SK-N-SH (cell line): ENCODE results near the gene SCN7A. TPM values are rescaled to one million over a fixed set of nuclear protein-coding genes. Genes with fewer than 3 reads are reported as not detected.

ENCODE experiments used
- CHD2 ChIP-seq: fragments of 150-350 bp; IDR thresholded peaks from 2 replicates; pipeline ENCODE4 v1.6.1; 2018; ENCODE audit warnings: low read length; ENCODE audit not compliant: partially characterized antibody
- CTCF ChIP-seq: fragments of 200-600 bp; sonication (generic); IDR thresholded peaks from 2 replicates; pipeline ENCODE4 v1.6.1; 2017; ENCODE audit warnings: antibody characterized with exemption, mild to moderate bottlenecking, moderate library complexity
- EP300 ChIP-seq, 2 experiments: IDR thresholded peaks; 2 replicates each; pipeline versions ENCODE4 v1.4.0 to v1.6.1; 2012; ENCODE audit warnings: borderline replicate concordance in 1 of 2, low read depth in 1 of 2, low read length in 1 of 2
- EZH2phosphoT487 ChIP-seq: fragments of 200-600 bp; sonication (generic); IDR thresholded peaks from 2 replicates; pipeline ENCODE4 v1.6.1; 2017; ENCODE audit warnings: low read depth, mixed run types, mild to moderate bottlenecking, antibody characterized with exemption, moderate library complexity, borderline replicate concordance
- FOSL2 ChIP-seq: IDR thresholded peaks from 2 replicates; pipeline ENCODE4 v1.4.0; 2012; ENCODE audit warnings: low read depth, mild to moderate bottlenecking, moderate library complexity, borderline replicate concordance
- FOXM1 ChIP-seq: IDR thresholded peaks from 2 replicates; pipeline ENCODE4 v1.4.0; 2012; ENCODE audit warnings: low read depth, mild to moderate bottlenecking
- GATA2 ChIP-seq: sonication (generic); formaldehyde crosslinking; IDR thresholded peaks from 2 replicates; pipeline ENCODE4 v1.5.0; 2020; ENCODE audit warnings: mild to moderate bottlenecking, missing genetic modification reagents
- JUND ChIP-seq: IDR thresholded peaks from 2 replicates; pipeline ENCODE4 v1.4.0; 2012
- MAX ChIP-seq: IDR thresholded peaks from 2 replicates; pipeline ENCODE4 v1.4.0; 2012; ENCODE audit warnings: low read depth
- MXI1 ChIP-seq: IDR thresholded peaks from 2 replicates; pipeline ENCODE4 v1.6.1; 2012; ENCODE audit warnings: mild to moderate bottlenecking, low read depth, low read length, improper control_type of control experiment
- NFIC ChIP-seq: IDR thresholded peaks from 2 replicates; pipeline ENCODE4 v1.4.0; 2012; ENCODE audit warnings: borderline replicate concordance
- PBX3 ChIP-seq: IDR thresholded peaks from 2 replicates; pipeline ENCODE4; 2012
- RAD21 ChIP-seq: IDR thresholded peaks from 2 replicates; pipeline ENCODE4 v1.6.1; 2012; ENCODE audit warnings: mild to moderate bottlenecking, low read length
- REST ChIP-seq: IDR thresholded peaks from 2 replicates; pipeline ENCODE4 v1.6.1; 2012; ENCODE audit warnings: mild to moderate bottlenecking, low read depth, low read length, moderate library complexity
- RFX5 ChIP-seq: IDR thresholded peaks from 2 replicates; pipeline ENCODE4 v1.6.1; 2012; ENCODE audit warnings: mild to moderate bottlenecking, improper control_type of control experiment, low read length
- RXRA ChIP-seq: IDR thresholded peaks from 2 replicates; pipeline ENCODE4 v1.4.0; 2012; ENCODE audit warnings: low read depth, mild to moderate bottlenecking, borderline replicate concordance
- SIN3A ChIP-seq: IDR thresholded peaks from 2 replicates; pipeline ENCODE4 v1.6.1; 2012; ENCODE audit warnings: low read depth, mild to moderate bottlenecking, low read length, moderate library complexity, borderline replicate concordance
- SMC3 ChIP-seq: IDR thresholded peaks from 2 replicates; pipeline ENCODE4 v1.6.1; 2012; ENCODE audit warnings: low read depth, low read length, improper control_type of control experiment
- TAF1 ChIP-seq: IDR thresholded peaks from 2 replicates; pipeline ENCODE4 v1.6.1; 2012; ENCODE audit warnings: low read depth, mild to moderate bottlenecking, low read length, moderate library complexity, borderline replicate concordance
- TCF12 ChIP-seq: IDR thresholded peaks from 2 replicates; pipeline ENCODE4 v1.4.0; 2012
- TEAD4 ChIP-seq: IDR thresholded peaks from 2 replicates; pipeline ENCODE4 v1.4.0; 2012; ENCODE audit warnings: mild to moderate bottlenecking, borderline replicate concordance; ENCODE audit not compliant: insufficient read depth
- USF1 ChIP-seq: IDR thresholded peaks from 2 replicates; pipeline ENCODE4 v1.4.0; 2012; ENCODE audit warnings: low read depth, borderline replicate concordance
- YY1 ChIP-seq: IDR thresholded peaks from 2 replicates; pipeline ENCODE4 v1.4.0; 2012; ENCODE audit warnings: low read depth, mild to moderate bottlenecking
- polyA plus RNA-seq, 3 experiments: library from polyadenylated mRNA; depleted of rRNA; stranded (reverse); fragments of >200 nt; gene quantifications; 2 replicates each; pipeline ENCODE4 v1.2.3, GENCODE V29; 2012

Gene SCN7A
- polyA plus RNA-seq, 1 of the 3 experiments (the other 2 are of a cell fraction) = 0.02 TPM

- TF ChIP-seq REST = no peak
- peak; percentile 16; the same call in 1 of the 2 replicates for TF ChIP-seq FOSL2
- TF ChIP-seq MAX = peak; percentile 13; the same call in 1 of the 2 replicates
- peak; percentile 20; the same call in 1 of the 2 replicates for TF ChIP-seq TEAD4
- TF ChIP-seq CTCF = no peak
- no peak; the same call in 1 of the 2 replicates for TF ChIP-seq TCF12
- peak; percentile 59; the same call in 1 of the 2 replicates for TF ChIP-seq YY1
- no peak for TF ChIP-seq MXI1
- TF ChIP-seq RXRA = no peak
- no peak; a peak in 2 of 4 replicates for TF ChIP-seq EP300 (IDR thresholded peaks at IDR 0.05; ENCODE audit: borderline replicate concordance in 1 of 2, low read depth in 1 of 2, low read length in 1 of 2)
- TF ChIP-seq EZH2phosphoT487 = no peak
- TF ChIP-seq RFX5 = no peak
- TF ChIP-seq PBX3 = peak; percentile 56
- peak; percentile 47; the same call in 1 of the 2 replicates for TF ChIP-seq NFIC
- no peak for TF ChIP-seq GATA2 (CRISPR knock-in tag)
- TF ChIP-seq SIN3A = no peak
- TF ChIP-seq JUND = no peak; the same call in 1 of the 2 replicates
- TF ChIP-seq RAD21 = no peak
- TF ChIP-seq SMC3 = no peak
- TF ChIP-seq USF1 = no peak
- TF ChIP-seq CHD2 = no peak
- peak; percentile 6; the same call in 1 of the 2 replicates for TF ChIP-seq TAF1
- no peak for TF ChIP-seq FOXM1
Measured at GRCh38 chr2:166411473-166412230, 82.4 kb downstream of the SCN7A start (continued).
